PFSK-1 (cell line): ENCODE data around the gene LIPE.

Experiments used
- FOXP2 ChIP-seq: optimal IDR thresholded peaks from 2 replicates; pipeline ENCODE3; 2011; ENCODE audit warnings: borderline replicate concordance, control low read depth, inconsistent platforms; ENCODE audit not compliant: insufficient read depth; ENCODE audit errors: extremely low read length, extremely low read depth
- POLR2AphosphoS5 ChIP-seq: IDR thresholded peaks from 2 replicates; pipeline ENCODE4 v1.6.1; 2012; ENCODE audit warnings: low read depth, mild to moderate bottlenecking, control low read depth, low read length, moderate library complexity
- REST ChIP-seq, 2 experiments: IDR thresholded peaks; 2 replicates each; pipeline versions ENCODE4 v1.6.1 to v1.8.0; 2011 to 2012; ENCODE audit warnings: low read depth in 2 of 2, low read length in 2 of 2, control low read depth in 1 of 2, inconsistent platforms in 1 of 2, mild to moderate bottlenecking in 1 of 2, moderate library complexity in 1 of 2; ENCODE audit not compliant: insufficient read depth in 1 of 2
- SIN3A ChIP-seq: IDR thresholded peaks from 2 replicates; pipeline ENCODE4 v1.6.1; 2012; ENCODE audit warnings: mild to moderate bottlenecking, low read length, moderate library complexity, borderline replicate concordance; ENCODE audit not compliant: insufficient read depth
- TAF1 ChIP-seq: IDR thresholded peaks from 2 replicates; pipeline ENCODE4 v1.6.1; 2012; ENCODE audit warnings: low read length, control low read depth, borderline replicate concordance; ENCODE audit not compliant: insufficient read depth

Gene LIPE

GRCh38 chr19:42367929-42368328 is 59.3 kb downstream of the LIPE start:
- no peak for TF ChIP-seq TAF1
- no peak for TF ChIP-seq REST (IDR thresholded peaks at IDR 0.05; ENCODE audit: insufficient read depth in 1 of 2, low read depth in 2 of 2, low read length in 2 of 2)
- no peak for TF ChIP-seq SIN3A
- TF ChIP-seq POLR2AphosphoS5: no peak
- TF ChIP-seq FOXP2: no peak

GRCh38 chr19:42366673-42367072 is 60.5 kb downstream of the LIPE start:
- TF ChIP-seq TAF1 (no peak), FOXP2 (no peak), POLR2AphosphoS5 (no peak), REST (IDR thresholded peaks at IDR 0.05; ENCODE audit: insufficient read depth in 1 of 2, low read depth in 2 of 2, low read length in 2 of 2) (no peak), SIN3A (no peak)

DNA sequence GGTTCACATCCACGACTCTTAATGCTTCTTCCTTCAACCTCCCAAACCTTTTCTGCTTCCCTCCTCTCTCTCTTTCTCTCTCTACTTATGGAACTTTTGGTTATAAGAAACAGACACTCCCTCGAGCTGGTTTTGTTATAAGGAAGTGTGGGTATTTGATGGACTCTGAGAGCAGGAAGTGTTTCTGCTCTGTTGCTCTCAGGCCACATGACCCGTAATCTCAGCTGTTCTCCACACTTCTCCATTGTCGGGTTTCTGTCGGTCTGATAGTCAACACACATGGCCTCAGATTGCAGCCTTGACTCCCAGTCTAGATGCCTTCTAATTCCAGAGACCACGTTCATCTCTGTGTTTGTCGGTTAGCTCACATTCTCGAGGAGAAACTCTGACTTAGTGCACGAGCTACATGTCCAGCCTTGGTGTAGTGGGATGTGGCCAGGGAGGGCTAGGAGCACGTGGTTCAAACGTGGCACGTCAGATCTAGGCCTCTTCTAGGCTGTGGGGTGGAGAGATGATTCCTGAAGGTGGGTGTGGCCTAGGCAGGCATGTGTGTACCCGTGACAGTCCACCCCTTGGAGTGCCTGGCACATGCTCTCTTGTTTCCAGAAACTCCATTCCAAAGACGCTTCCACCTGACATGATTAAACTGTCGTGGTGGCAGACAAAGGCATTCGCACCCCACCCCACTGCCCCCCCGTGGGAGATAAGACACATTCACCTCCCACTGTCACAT is 63.4 kb downstream of the LIPE start:
- TF ChIP-seq SIN3A (no peak), REST (IDR thresholded peaks at IDR 0.05; ENCODE audit: insufficient read depth in 1 of 2, low read depth in 2 of 2, low read length in 2 of 2) (no peak), TAF1 (no peak), POLR2AphosphoS5 (no peak), FOXP2 (no peak)

DNA sequence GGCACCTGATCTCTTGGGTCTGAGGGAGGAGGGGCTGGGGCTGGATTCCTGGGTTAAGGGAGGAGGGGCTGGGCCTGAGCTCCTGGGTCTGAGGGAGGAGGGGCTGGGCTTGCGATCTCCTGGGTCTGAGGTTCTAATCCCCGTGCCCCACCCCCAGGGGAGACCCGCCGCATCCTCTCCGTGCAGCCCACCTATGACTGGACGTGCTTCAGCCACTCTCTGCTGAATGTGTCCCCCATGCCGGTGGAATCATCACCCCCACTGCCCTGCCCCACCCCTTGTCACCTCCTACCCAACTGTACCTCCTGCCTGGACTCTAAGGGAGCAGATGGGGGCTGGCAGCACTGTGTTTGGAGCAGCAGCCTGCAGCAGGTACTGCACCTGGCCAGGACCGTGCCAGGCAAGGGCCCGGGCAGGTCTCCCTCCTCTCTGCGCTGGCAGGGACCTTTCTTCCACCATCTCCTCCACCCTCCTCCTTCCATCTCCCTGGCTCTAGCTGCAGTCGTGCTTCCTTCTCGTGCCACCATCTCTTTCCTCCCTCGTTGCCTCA is 64.2 kb downstream of the LIPE start:
- TF ChIP-seq SIN3A (no peak), REST (IDR thresholded peaks at IDR 0.05; ENCODE audit: insufficient read depth in 1 of 2, low read depth in 2 of 2, low read length in 2 of 2) (no peak), TAF1 (no peak), POLR2AphosphoS5 (no peak), FOXP2 (no peak)

GRCh38 chr19:42362342-42362741 is 64.8 kb downstream of the LIPE start:
- TF ChIP-seq SIN3A: no peak
- TF ChIP-seq FOXP2: no peak
- TF ChIP-seq REST (IDR thresholded peaks at IDR 0.05; ENCODE audit: insufficient read depth in 1 of 2, low read depth in 2 of 2, low read length in 2 of 2): no peak
- no peak for TF ChIP-seq POLR2AphosphoS5
- TF ChIP-seq TAF1: no peak
